DND-41 (cell line): Measurements from ENCODE around the gene MEGF8.

ENCODE experiments used
- ATAC-seq: fragments of 200-7000 bp; cut with Tn5 transposase; 3 replicates; pipeline ENCODE4 v1.9.1; 2021; ENCODE audit warnings: low read depth; ENCODE audit not compliant: insufficient read depth
- DNase-seq: peaks from one replicate; pipeline ENCODE4 v3.0.0-alpha.2; 2020
- H2AFZ ChIP-seq: 2 replicates; pipeline ENCODE4 v1.6.0; 2012; ENCODE audit warnings: low read depth, low read length
- H3K27ac ChIP-seq: 2 replicates; pipeline ENCODE4 v1.5.1; 2012; ENCODE audit warnings: low read length, inconsistent platforms
- H3K27me3 ChIP-seq: fragments of 200-600 bp; sonication (generic); 2 replicates; pipeline ENCODE4 v1.6.0; 2012; ENCODE audit warnings: low read length, mild to moderate bottlenecking, inconsistent platforms; ENCODE audit not compliant: insufficient read depth, poor library complexity
- H3K36me3 ChIP-seq: 2 replicates; pipeline ENCODE4 v1.5.1; 2012; ENCODE audit warnings: low read length, inconsistent platforms; ENCODE audit not compliant: insufficient read depth
- H3K4me1 ChIP-seq: 2 replicates; pipeline ENCODE4 v1.5.1; 2012; ENCODE audit warnings: mild to moderate bottlenecking, low read length; ENCODE audit not compliant: insufficient read depth
- H3K4me2 ChIP-seq: 2 replicates; pipeline ENCODE4 v1.6.0; 2012; ENCODE audit warnings: mild to moderate bottlenecking, moderate library complexity, low read length, inconsistent platforms; ENCODE audit not compliant: insufficient read depth
- H3K4me3 ChIP-seq, 2 experiments: fragments of 200-600 bp in 1 of 2; shearing (Covaris generic) in 1 of 2; 2 replicates each; pipeline ENCODE4 v1.5.1; 2012 to 2016; ENCODE audit warnings: inconsistent platforms in 2 of 2, low read length in 2 of 2, mild to moderate bottlenecking in 2 of 2, low read depth in 1 of 2, moderate library complexity in 1 of 2
- H3K79me2 ChIP-seq: 2 replicates; pipeline ENCODE4 v1.6.0; 2012; ENCODE audit warnings: low read length, inconsistent platforms; ENCODE audit not compliant: insufficient read depth
- H3K9ac ChIP-seq: 2 replicates; pipeline ENCODE4 v1.6.0; 2012; ENCODE audit warnings: low read depth, mild to moderate bottlenecking, inconsistent platforms, low read length, moderate library complexity
- H3K9me3 ChIP-seq: 2 replicates; pipeline ENCODE4 v1.5.1; 2012; ENCODE audit warnings: low read length, moderate library complexity, mild to moderate bottlenecking, inconsistent platforms; ENCODE audit not compliant: insufficient read depth, severe bottlenecking
- H4K20me1 ChIP-seq: 2 replicates; pipeline ENCODE4 v1.6.0; 2012; ENCODE audit warnings: low read length; ENCODE audit not compliant: insufficient read depth
- CTCF ChIP-seq: IDR thresholded peaks from 2 replicates; pipeline ENCODE4 v1.5.1; 2012; ENCODE audit warnings: borderline replicate concordance, low read length, moderate library complexity, mild to moderate bottlenecking; ENCODE audit not compliant: poor library complexity, severe bottlenecking; ENCODE audit errors: extremely low read depth
- EZH2 ChIP-seq: IDR thresholded peaks from 3 replicates; pipeline ENCODE4 v1.6.1; 2012; ENCODE audit warnings: borderline replicate concordance, low read depth, mild to moderate bottlenecking, moderate library complexity, low read length, inconsistent platforms; ENCODE audit not compliant: severe bottlenecking

Gene MEGF8

DNA sequence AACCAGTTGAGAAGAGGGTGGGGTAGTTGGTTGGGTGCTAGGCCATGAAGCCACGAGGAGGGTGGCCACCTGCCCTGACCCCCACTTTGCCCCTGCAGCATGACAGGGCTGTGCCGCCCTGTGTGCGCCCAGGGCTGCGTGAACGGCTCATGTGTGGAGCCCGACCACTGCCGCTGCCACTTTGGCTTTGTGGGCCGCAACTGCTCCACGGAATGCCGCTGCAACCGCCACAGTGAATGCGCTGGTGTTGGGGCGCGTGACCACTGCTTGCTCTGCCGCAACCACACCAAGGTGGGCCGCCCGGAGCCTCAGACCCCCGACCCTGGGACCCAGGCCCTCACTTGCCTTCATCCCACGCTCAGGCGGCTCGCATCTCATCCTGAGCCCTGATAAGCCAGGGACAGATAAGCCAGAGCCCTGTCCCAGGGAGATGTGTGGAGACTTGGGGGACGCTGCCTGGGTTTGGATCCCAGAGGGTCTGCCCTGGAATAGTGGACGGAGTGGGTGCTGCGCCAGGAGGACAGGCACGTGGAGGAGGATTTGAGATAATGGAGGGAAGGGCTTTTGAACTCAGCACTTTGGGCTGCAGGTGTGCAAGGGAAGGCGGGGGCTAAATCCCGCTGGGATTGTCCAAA lies 44.1 kb downstream of the MEGF8 start:
- Histone ChIP-seq H3K4me3 (no peak overlapping the region), H3K36me3 (peaks cover 4% of the 10 kb centered on the region; the same call in 1 of the 2 replicates), H4K20me1 (no peaks in the 10 kb centered on the region), H3K27me3 (no peaks in the 10 kb centered on the region), H3K27ac (no peak overlapping the region), H3K4me1 (no peaks in the 10 kb centered on the region), H3K4me2 (no peak overlapping the region), H2AFZ (no peak overlapping the region), H3K9ac (no peak overlapping the region), H3K9me3 (no peaks in the 10 kb centered on the region), H3K79me2 (no peaks in the 10 kb centered on the region)
- ATAC-seq (no peak), DNase-seq (no peak)
- no peak for TF ChIP-seq CTCF
- TF ChIP-seq EZH2, result no peak

- Histone ChIP-seq H3K9me3 (no peaks in the 10 kb centered on the region), H3K9ac (no peak overlapping the region), H3K4me2 (no peak overlapping the region), H4K20me1 (no peaks in the 10 kb centered on the region), H3K79me2 (no peaks in the 10 kb centered on the region), H3K4me1 (no peaks in the 10 kb centered on the region), H3K4me3 (no peak overlapping the region), H2AFZ (no peak overlapping the region), H3K27ac (no peak overlapping the region), H3K27me3 (no peaks in the 10 kb centered on the region), H3K36me3 (peaks cover 7% of the 10 kb centered on the region; the same call in 1 of the 2 replicates)
- ATAC-seq, result no peak
- TF ChIP-seq EZH2 (no peak), CTCF (no peak)
- no peak for DNase-seq
Measured at GRCh38 chr19:42370068-42370520, 44.7 kb downstream of the MEGF8 start.

- Histone ChIP-seq H3K4me1 (no peaks in the 10 kb centered on the region), H3K4me2 (no peak overlapping the region), H3K36me3 (peaks cover 9% of the 10 kb centered on the region; the same call in 1 of the 2 replicates), H3K27ac (no peak overlapping the region), H4K20me1 (no peaks in the 10 kb centered on the region), H3K4me3 (no peak overlapping the region), H3K79me2 (no peaks in the 10 kb centered on the region), H3K9ac (no peak overlapping the region), H3K27me3 (no peaks in the 10 kb centered on the region), H3K9me3 (no peaks in the 10 kb centered on the region), H2AFZ (no peak overlapping the region)
- DNase-seq, result no peak
- TF ChIP-seq EZH2 (no peak), CTCF (no peak)
- ATAC-seq, result no peak
Measured at GRCh38 chr19:42370626-42371175, 45.3 kb downstream of the MEGF8 start.
